GM10847 (cell line): ENCODE results near the gene FARSB.

Experiments
- POLR2A ChIP-seq: IDR thresholded peaks from 2 replicates; pipeline ENCODE4 v1.6.1; 2011; ENCODE audit not compliant: insufficient read length; ENCODE audit errors: extremely low read depth

FARSB gene

GRCh38 chr2:222637067-222637466 lies 18.8 kb downstream of the FARSB start:
- no peak for TF ChIP-seq POLR2A

GRCh38 chr2:222635295-222635694 lies 20.6 kb downstream of the FARSB start:
- TF ChIP-seq POLR2A, result no peak

- TF ChIP-seq POLR2A, result no peak
Observed at GRCh38 chr2:222627764-222628163, 28.1 kb downstream of the FARSB start.

- TF ChIP-seq POLR2A, result no peak
Observed at GRCh38 chr2:222623756-222624309, 32.1 kb downstream of the FARSB start.

GRCh38 chr2:222622910-222623309 lies 33.0 kb downstream of the FARSB start:
- TF ChIP-seq POLR2A, result no peak

- TF ChIP-seq POLR2A, result no peak
Observed at GRCh38 chr2:222621893-222622292, 34.0 kb downstream of the FARSB start.

- no peak for TF ChIP-seq POLR2A
Observed at GRCh38 chr2:222615320-222615719, 40.6 kb downstream of the FARSB start.

GRCh38 chr2:222613715-222614331 lies 42.1 kb downstream of the FARSB start:
- TF ChIP-seq POLR2A, result no peak

GRCh38 chr2:222611684-222612083 lies 44.2 kb downstream of the FARSB start:
- TF ChIP-seq POLR2A, result no peak

- no peak for TF ChIP-seq POLR2A
Observed at GRCh38 chr2:222610746-222611145, 45.1 kb downstream of the FARSB start.

GRCh38 chr2:222609381-222609780 lies 46.5 kb downstream of the FARSB start:
- no peak for TF ChIP-seq POLR2A

- TF ChIP-seq POLR2A, result no peak
Observed at GRCh38 chr2:222608081-222608480, 47.8 kb downstream of the FARSB start.

- TF ChIP-seq POLR2A, result no peak
Observed at GRCh38 chr2:222606306-222606705, 49.6 kb downstream of the FARSB start.

- TF ChIP-seq POLR2A, result no peak
Observed at GRCh38 chr2:222604749-222605515, 51.0 kb downstream of the FARSB start.

GRCh38 chr2:222603501-222603900 lies 52.4 kb downstream of the FARSB start:
- TF ChIP-seq POLR2A, result no peak

GRCh38 chr2:222598611-222599010 lies 57.3 kb downstream of the FARSB start:
- TF ChIP-seq POLR2A, result no peak
